Stimulated activated CD4-positive, alpha-beta T cell treated with anti-CD3 and anti-CD28 coated beads, Interleukin-12 subunit alpha, Interleukin-12 subunit beta, amount 100 ng/mL, for 4 hours (primary cell): ENCODE measurements around the gene SLC12A9.
"Not testable (repeated sequence)": the region's sequence is repeated elsewhere in the genome, so short reads cannot be mapped to it uniquely, and the experiment has no call there.

ENCODE experiments used
- DNase-seq: peaks from one replicate; pipeline ENCODE4 v3.0.0-alpha.2; 2020

SLC12A9 gene

GRCh38 chr7:100897772-100898454, 45.4 kb downstream of the SLC12A9 start:
- DNase-seq: no peak

GRCh38 chr7:100899432-100899831, 46.9 kb downstream of the SLC12A9 start:
- DNase-seq: no peak

- DNase-seq: no peak
Measured at GRCh38 chr7:100900978-100901377, 48.5 kb downstream of the SLC12A9 start.

- no peak for DNase-seq
Measured at GRCh38 chr7:100901921-100902332, 49.4 kb downstream of the SLC12A9 start.

- DNase-seq: no peak
Measured at GRCh38 chr7:100902638-100903037, 50.1 kb downstream of the SLC12A9 start.

- DNase-seq: no peak
Measured at GRCh38 chr7:100908512-100908911, 56.0 kb downstream of the SLC12A9 start.

GRCh38 chr7:100910443-100910842, 57.9 kb downstream of the SLC12A9 start:
- DNase-seq: not testable (repeated sequence)

- DNase-seq: no peak
Measured at GRCh38 chr7:100911484-100911883, 59.0 kb downstream of the SLC12A9 start.

- DNase-seq: no peak
Measured at GRCh38 chr7:100914208-100914878, 61.8 kb downstream of the SLC12A9 start.

- no peak for DNase-seq
Measured at GRCh38 chr7:100914879-100915447, 62.5 kb downstream of the SLC12A9 start.
